A549 (cell line): ENCODE measurements around the gene PPP5C.

Experiments
- CBX8 ChIP-seq: fragments of 200-600 bp; sonication (generic); IDR thresholded peaks from 2 replicates; pipeline ENCODE4 v1.6.1; 2016
- CEBPB ChIP-seq, 2 experiments: fragments of >200 bp in 1 of 2; sonication (Bioruptor Twin) in 1 of 2; formaldehyde crosslinking in 1 of 2; IDR thresholded peaks; 2 replicates each; pipeline ENCODE4 v1.6.1; 2012 to 2016
- PHF8 ChIP-seq: fragments of 200-600 bp; sonication (generic); IDR thresholded peaks from 2 replicates; pipeline ENCODE4 v1.6.1; 2016; ENCODE audit warnings: low read depth, mild to moderate bottlenecking, antibody characterized with exemption, moderate library complexity, borderline replicate concordance
- POLR2A ChIP-seq: IDR thresholded peaks from 2 replicates; pipeline ENCODE4 v1.6.1; 2012; ENCODE audit warnings: mild to moderate bottlenecking, low read length
- TF ChIP-seq, protein P1 (sequence below): fragments of 200-600 bp; sonication (generic); IDR thresholded peaks from 2 replicates; pipeline ENCODE4 v1.6.1; 2016; ENCODE audit warnings: antibody characterized with exemption, mild to moderate bottlenecking, moderate library complexity
- TF ChIP-seq, protein P2 (sequence below): fragments of >200 bp; sonication (Bioruptor Twin); formaldehyde crosslinking; IDR thresholded peaks from 3 replicates; pipeline ENCODE4 v1.5.1; 2016

DNA sequence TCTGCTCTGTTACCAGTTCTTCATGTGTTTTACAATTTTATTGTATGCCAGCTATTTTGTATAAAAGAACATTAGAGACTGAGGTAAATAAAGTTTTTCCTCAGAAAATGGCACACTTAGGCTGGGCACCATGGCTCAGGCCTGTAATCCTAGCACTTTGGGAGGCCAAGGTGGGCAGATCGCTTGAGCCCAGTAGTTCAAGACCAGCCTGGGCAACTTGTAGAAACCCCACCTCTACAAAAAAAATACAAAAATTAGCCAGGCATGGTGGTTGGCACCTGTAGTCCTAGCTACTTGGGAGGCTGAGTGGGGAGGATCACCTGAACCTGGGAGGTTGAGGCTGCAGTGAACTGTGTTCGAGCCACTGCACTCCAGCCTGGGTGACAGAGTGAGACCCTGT is 34.5 kb downstream of the PPP5C start:
- no peak for TF ChIP-seq CBX8
- TF ChIP-seq, protein P1, sequence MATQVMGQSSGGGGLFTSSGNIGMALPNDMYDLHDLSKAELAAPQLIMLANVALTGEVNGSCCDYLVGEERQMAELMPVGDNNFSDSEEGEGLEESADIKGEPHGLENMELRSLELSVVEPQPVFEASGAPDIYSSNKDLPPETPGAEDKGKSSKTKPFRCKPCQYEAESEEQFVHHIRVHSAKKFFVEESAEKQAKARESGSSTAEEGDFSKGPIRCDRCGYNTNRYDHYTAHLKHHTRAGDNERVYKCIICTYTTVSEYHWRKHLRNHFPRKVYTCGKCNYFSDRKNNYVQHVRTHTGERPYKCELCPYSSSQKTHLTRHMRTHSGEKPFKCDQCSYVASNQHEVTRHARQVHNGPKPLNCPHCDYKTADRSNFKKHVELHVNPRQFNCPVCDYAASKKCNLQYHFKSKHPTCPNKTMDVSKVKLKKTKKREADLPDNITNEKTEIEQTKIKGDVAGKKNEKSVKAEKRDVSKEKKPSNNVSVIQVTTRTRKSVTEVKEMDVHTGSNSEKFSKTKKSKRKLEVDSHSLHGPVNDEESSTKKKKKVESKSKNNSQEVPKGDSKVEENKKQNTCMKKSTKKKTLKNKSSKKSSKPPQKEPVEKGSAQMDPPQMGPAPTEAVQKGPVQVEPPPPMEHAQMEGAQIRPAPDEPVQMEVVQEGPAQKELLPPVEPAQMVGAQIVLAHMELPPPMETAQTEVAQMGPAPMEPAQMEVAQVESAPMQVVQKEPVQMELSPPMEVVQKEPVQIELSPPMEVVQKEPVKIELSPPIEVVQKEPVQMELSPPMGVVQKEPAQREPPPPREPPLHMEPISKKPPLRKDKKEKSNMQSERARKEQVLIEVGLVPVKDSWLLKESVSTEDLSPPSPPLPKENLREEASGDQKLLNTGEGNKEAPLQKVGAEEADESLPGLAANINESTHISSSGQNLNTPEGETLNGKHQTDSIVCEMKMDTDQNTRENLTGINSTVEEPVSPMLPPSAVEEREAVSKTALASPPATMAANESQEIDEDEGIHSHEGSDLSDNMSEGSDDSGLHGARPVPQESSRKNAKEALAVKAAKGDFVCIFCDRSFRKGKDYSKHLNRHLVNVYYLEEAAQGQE, result no peak
- TF ChIP-seq POLR2A, result no peak
- TF ChIP-seq PHF8, result no peak
- TF ChIP-seq, protein P2, sequence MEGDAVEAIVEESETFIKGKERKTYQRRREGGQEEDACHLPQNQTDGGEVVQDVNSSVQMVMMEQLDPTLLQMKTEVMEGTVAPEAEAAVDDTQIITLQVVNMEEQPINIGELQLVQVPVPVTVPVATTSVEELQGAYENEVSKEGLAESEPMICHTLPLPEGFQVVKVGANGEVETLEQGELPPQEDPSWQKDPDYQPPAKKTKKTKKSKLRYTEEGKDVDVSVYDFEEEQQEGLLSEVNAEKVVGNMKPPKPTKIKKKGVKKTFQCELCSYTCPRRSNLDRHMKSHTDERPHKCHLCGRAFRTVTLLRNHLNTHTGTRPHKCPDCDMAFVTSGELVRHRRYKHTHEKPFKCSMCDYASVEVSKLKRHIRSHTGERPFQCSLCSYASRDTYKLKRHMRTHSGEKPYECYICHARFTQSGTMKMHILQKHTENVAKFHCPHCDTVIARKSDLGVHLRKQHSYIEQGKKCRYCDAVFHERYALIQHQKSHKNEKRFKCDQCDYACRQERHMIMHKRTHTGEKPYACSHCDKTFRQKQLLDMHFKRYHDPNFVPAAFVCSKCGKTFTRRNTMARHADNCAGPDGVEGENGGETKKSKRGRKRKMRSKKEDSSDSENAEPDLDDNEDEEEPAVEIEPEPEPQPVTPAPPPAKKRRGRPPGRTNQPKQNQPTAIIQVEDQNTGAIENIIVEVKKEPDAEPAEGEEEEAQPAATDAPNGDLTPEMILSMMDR, result no peak
- TF ChIP-seq CEBPB (IDR thresholded peaks at IDR 0.05), result no peak
